Measurements from ENCODE around the gene TBC1D24.

TBC1D24 gene

GRCh38 chr16:2450535-2450934 lies 24.4 kb upstream of the TBC1D24 start:
- DNase-seq (ENCODE audit: low read depth in 1 of 2, low spot score in 1 of 2), result no peak

- DNase-seq (ENCODE audit: low read depth in 1 of 2, low spot score in 1 of 2), result no peak
Observed at GRCh38 chr16:2450975-2451381, 23.9 kb upstream of the TBC1D24 start.

DNA sequence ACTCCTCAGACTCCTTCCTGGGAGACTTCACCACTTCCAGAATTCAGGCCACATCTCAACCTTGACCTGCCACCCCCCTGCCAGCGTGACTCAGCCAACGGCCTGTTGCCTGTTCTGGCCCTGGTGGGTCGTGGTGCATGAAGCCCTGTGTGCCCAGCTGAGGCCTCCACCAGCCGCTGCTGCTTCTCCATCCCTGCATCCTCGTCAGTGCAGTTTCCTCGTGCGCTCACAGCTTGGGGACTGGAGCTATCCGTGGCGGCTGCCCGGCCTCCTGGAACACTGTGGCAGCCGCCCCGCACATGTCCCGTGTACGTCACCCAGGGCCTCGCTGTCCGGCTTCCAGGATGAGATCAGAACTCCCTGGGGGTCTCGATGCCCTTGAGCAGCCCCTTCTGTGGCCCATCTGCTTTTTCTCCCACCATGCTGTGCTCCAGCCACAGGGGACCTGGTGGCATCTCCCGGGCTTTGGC lies 23.0 kb upstream of the TBC1D24 start:
- no peak for DNase-seq (ENCODE audit: low read depth in 1 of 2, low spot score in 1 of 2)

- no peak for DNase-seq (ENCODE audit: low read depth in 1 of 2, low spot score in 1 of 2)
Observed at GRCh38 chr16:2452650-2453049, 22.3 kb upstream of the TBC1D24 start.

- DNase-seq (ENCODE audit: low read depth in 1 of 2, low spot score in 1 of 2), result no peak
Observed at GRCh38 chr16:2455081-2455845, 19.7 kb upstream of the TBC1D24 start.

DNA sequence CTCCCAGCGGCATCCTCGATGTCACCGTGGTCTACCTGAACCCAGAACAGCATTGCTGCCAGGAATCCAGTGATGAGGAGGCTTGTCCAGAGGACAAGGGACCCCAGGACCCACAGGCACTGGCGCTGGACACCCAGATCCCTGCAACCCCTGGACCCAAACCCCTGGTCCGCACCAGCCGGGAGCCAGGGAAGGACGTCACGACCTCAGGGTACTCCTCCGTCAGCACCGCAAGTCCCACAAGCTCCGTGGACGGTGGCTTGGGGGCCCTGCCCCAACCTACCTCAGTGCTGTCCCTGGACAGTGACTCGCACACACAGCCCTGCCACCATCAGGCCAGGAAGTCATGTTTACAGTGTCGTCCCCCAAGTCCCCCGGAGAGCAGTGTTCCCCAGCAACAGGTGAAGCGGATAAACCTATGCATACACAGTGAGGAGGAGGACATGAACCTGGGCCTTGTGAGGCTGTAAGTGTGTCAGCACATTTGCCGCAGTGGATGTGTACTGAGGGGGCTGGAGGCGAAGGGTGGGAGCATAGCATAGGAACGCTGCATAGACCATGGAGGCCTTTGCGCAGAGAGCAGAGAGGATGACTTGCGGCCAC lies 18.3 kb upstream of the TBC1D24 start:
- DNase-seq (ENCODE audit: low read depth in 1 of 2, low spot score in 1 of 2), result no peak

GRCh38 chr16:2457267-2457666 lies 17.7 kb upstream of the TBC1D24 start:
- no peak for DNase-seq (ENCODE audit: low read depth in 1 of 2, low spot score in 1 of 2)

GRCh38 chr16:2457946-2458345 lies 17.0 kb upstream of the TBC1D24 start:
- DNase-seq (ENCODE audit: low read depth in 1 of 2, low spot score in 1 of 2), result no peak

GRCh38 chr16:2458887-2459646 lies 15.9 kb upstream of the TBC1D24 start:
- DNase-seq (ENCODE audit: low read depth in 1 of 2, low spot score in 1 of 2), result no peak

GRCh38 chr16:2459647-2460390 lies 15.1 kb upstream of the TBC1D24 start, which contains the start of gene TEDC2:
TEDC2 (plus strand) TSS chr16:2460109; CDS start chr16:2460145, 36 bp downstream.
- DNase-seq (ENCODE audit: low read depth in 1 of 2, low spot score in 1 of 2), result peak; percentile 93 to 95

GRCh38 chr16:2460391-2460713 lies 14.6 kb upstream of the TBC1D24 start:
- no peak for DNase-seq (ENCODE audit: low read depth in 1 of 2, low spot score in 1 of 2)

- DNase-seq (ENCODE audit: low read depth in 1 of 2, low spot score in 1 of 2), result no peak
Observed at GRCh38 chr16:2460916-2461315, 14.0 kb upstream of the TBC1D24 start.

- DNase-seq (ENCODE audit: low read depth in 1 of 2, low spot score in 1 of 2), result no peak
Observed at GRCh38 chr16:2462031-2462866, 12.7 kb upstream of the TBC1D24 start.

DNA sequence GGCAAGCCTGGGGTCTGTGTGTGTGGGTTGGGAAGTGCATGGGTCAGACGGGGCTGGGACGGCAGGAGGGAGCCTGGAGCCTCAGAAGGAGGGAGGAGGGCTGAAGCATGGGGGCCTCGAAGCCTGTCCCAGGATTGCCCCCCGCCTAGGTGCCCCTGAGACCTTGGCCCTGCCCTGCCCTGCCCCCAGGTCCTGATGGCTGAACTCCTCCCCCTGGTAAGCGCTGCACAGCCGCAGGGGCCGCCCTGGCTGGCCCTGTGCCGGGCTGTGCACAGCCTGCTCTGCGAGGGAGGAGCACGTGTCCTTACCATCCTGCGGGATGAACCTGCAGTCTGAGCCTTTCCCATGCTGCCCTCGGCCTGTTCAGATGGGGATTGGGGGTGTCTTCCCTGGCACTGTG lies 10.6 kb upstream of the TBC1D24 start:
- DNase-seq (ENCODE audit: low read depth in 1 of 2, low spot score in 1 of 2), result no peak

GRCh38 chr16:2465653-2466415 lies 9.1 kb upstream of the TBC1D24 start:
- DNase-seq (ENCODE audit: low read depth in 1 of 2, low spot score in 1 of 2), result no peak

DNA sequence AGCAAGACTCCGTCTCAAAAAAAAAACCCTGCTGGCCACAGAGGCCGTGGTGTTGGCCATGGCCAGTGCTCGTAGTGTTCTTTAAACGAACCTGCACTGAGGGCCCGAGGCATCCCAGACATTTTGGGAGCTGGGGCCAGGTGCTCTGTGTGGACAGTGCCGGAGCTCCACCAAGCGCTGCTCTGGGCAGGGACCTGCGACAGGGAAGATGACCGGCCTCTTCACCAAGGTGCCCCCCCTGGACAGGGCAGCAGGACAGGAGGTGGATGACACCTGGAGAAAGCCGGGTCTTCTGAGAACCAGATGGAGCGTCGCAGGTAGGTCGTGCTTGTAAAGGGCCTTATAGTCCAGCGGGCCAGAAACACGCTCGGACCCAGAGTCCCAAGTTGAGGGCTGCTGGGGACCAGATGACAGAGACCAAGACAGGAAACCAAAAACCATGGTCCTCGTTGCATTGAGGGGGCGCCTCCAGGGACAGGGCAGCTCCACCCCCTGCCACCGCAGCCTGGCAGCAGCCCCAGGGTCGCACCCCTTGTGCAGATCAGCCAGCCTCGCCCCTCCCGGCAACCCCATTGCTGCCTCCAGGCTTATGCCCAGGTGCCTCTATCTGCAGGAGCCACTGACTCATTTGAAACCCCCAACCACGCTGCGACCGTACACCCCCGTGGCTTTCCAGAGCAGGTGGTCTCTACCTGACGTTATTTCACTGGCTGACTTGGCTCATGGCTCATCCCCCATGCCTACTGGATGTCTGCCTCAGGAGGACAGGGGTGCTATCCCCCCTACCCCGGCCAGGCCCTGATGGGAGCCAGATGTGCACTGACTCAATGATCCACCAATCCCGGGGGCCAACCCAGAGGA lies 8.0 kb upstream of the TBC1D24 start:
- no peak for DNase-seq (ENCODE audit: low read depth in 1 of 2, low spot score in 1 of 2)

DNA sequence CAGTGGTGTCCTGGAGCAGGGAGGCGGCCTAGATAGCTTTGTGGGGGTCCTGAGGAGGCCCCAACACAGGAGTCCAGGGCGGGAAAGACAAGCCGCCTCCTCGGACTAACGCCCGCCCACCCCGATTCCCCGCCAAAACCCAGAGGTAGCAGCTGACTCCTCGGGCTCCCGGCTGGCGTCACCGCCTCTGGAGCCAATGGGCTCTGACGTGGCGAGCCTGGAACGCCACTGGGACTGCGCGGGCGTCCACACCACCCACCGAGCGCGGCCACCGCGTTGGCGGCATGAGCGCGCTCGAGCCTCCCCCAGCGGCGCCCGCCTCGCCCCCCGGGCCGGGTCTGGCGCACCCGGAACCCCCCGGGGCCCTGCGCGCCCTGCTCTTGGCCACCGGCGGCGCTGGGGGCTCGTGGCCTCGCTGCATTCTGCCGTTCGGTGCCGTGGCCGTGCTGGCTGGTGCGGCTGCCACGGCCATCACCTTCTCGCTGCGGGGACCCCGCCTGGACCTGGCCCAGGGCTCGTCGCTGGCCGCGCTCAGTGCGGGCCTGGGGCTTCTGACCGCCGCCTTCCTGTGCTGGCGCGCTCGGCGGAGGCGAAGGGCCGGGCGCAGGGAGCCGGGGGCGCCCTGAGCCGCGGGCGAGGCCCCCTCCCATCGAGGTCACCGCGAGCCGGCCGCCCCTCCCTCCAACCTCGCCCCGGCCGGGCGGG lies 7.2 kb upstream of the TBC1D24 start:
- DNase-seq (ENCODE audit: low read depth in 1 of 2, low spot score in 1 of 2), result no peak

- DNase-seq (ENCODE audit: low read depth in 1 of 2, low spot score in 1 of 2), result no peak
Observed at GRCh38 chr16:2468233-2468724, 6.6 kb upstream of the TBC1D24 start.

Measured in activated T-helper 1 cell treated with anti-CD3 and anti-CD28 coated beads, Interleukin-2, amount 50 U/mL, for 16 hours (primary cell).